ENCODE data around the gene KCNQ5. TPM values are rescaled to one million over a fixed set of nuclear protein-coding genes. Genes with fewer than 3 reads are reported as not detected.

Gene KCNQ5
- total RNA-seq, 2 experiments from 2014 or later = 2.1 to 2.5 TPM

DNA sequence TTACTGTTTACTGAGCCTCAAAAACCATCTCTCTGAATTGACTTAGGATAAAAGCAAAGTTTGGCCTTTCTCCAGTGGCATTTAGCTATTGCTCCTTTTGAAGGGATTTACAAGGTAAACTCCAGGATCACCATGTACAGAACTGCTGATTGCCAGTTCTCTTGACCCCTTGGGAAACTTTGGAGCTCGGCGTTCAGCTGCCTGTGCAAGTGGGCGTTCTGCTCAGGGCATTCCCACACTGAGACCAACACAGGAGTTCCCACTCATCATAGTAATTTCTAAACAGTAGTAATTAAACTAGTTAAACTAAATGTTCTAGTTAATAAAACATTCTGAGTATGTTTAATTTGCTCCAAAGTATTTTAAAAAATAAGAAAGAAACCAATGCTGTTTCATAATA lies 14.9 kb downstream of the KCNQ5 start:
- no peaks in the 10 kb centered on the region for H3K27me3 ChIP-seq (ENCODE audit: control insufficient read depth in 1 of 2, insufficient read depth in 2 of 2, low read length in 2 of 2)
- no peak overlapping the region for H3K4me3 ChIP-seq (ENCODE audit: low read length)
- Mint-ChIP-seq H3K4me1 (ENCODE audit: low read depth) (no peaks in the 10 kb centered on the region), H3K36me3 (ENCODE audit: low read depth) (no peaks in the 10 kb centered on the region), H3K27me3 (no peaks in the 10 kb centered on the region), H3K27ac (no peak overlapping the region), H3K4me3 (no peak overlapping the region), H3K9me3 (no peaks in the 10 kb centered on the region)
- no peaks in the 10 kb centered on the region for H3K4me1 ChIP-seq (ENCODE audit: insufficient read depth, low read length)
- no peaks in the 10 kb centered on the region for H3K36me3 ChIP-seq (ENCODE audit: insufficient read depth, low read length)
- TF ChIP-seq, protein P1, sequence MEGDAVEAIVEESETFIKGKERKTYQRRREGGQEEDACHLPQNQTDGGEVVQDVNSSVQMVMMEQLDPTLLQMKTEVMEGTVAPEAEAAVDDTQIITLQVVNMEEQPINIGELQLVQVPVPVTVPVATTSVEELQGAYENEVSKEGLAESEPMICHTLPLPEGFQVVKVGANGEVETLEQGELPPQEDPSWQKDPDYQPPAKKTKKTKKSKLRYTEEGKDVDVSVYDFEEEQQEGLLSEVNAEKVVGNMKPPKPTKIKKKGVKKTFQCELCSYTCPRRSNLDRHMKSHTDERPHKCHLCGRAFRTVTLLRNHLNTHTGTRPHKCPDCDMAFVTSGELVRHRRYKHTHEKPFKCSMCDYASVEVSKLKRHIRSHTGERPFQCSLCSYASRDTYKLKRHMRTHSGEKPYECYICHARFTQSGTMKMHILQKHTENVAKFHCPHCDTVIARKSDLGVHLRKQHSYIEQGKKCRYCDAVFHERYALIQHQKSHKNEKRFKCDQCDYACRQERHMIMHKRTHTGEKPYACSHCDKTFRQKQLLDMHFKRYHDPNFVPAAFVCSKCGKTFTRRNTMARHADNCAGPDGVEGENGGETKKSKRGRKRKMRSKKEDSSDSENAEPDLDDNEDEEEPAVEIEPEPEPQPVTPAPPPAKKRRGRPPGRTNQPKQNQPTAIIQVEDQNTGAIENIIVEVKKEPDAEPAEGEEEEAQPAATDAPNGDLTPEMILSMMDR (IDR thresholded peaks at IDR 0.05) = no peak
- POLR2A ChIA-PET = interaction anchor here (1.0 kb wide), 1 partner anchor 16 kb away, joined by 3 read pairs; no protein-coding TSS in a partner anchor
- H3K27ac ChIP-seq (ENCODE audit: low read depth in 1 of 2, low read length in 2 of 2) = no peak overlapping the region
- DNase-seq (no peak), ATAC-seq (ENCODE audit: poor library complexity) (no peak)
- intact Hi-C loops (cut with DNase I, micrococcal nuclease) = no loop called here
- no peaks in the 10 kb centered on the region for H3K9me3 ChIP-seq (ENCODE audit: control insufficient read depth in 1 of 2, insufficient read depth in 1 of 2, low read length in 2 of 2)
- CTCF ChIA-PET = interaction anchor here (1.0 kb wide), 1 partner anchor 21 kb away, joined by 3 read pairs; no protein-coding TSS in a partner anchor

DNA sequence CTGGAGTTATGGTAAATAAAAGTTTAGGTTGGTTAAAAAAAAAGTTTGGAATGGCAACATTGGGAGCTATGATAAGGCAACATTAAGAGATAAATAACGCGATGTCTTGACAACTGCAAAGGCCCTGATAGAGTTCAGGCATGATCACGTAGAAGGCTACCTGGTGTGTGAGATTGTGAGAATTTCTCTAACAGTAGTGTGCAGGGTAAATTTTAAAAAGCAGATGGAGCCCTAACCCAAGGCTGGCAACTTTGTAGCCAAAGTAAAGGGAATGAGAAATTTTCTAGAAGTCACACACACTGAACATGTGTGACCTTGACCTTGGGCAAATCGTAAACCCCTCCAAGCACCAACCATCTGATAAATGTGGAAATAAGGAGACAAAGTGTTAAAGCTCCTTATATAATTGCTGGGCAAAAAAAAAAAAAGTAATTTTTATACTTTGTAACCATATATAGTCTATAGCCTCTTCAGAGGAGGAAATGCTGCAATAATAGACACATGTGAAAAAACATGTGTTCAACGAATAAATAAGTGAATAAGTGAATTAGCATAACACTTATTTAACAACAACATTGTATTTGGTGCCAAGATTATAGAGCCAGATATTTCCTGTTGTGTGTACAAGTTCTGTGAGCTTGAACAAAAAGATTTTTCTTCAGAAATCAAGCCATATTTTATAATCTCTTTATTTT lies 18.2 kb downstream of the KCNQ5 start:
- DNase-seq = no peak
- Histone ChIP-seq H3K27me3 (ENCODE audit: control insufficient read depth in 1 of 2, insufficient read depth in 2 of 2, low read length in 2 of 2) (no peaks in the 10 kb centered on the region), H3K4me1 (ENCODE audit: insufficient read depth, low read length) (no peaks in the 10 kb centered on the region), H3K27ac (ENCODE audit: low read depth in 1 of 2, low read length in 2 of 2) (no peak overlapping the region), H3K9me3 (ENCODE audit: control insufficient read depth in 1 of 2, insufficient read depth in 1 of 2, low read length in 2 of 2) (no peaks in the 10 kb centered on the region), H3K36me3 (ENCODE audit: insufficient read depth, low read length) (no peaks in the 10 kb centered on the region), H3K4me3 (ENCODE audit: low read length) (no peak overlapping the region)
- Mint-ChIP-seq H3K9me3 (no peaks in the 10 kb centered on the region), H3K27me3 (no peaks in the 10 kb centered on the region), H3K4me3 (no peak overlapping the region), H3K4me1 (ENCODE audit: low read depth) (no peaks in the 10 kb centered on the region), H3K36me3 (ENCODE audit: low read depth) (no peaks in the 10 kb centered on the region), H3K27ac (no peak overlapping the region)
- ChIA-PET POLR2A (no interaction called here), CTCF (no interaction called here)
- ATAC-seq (ENCODE audit: poor library complexity) = no peak
- TF ChIP-seq, protein P1 (IDR thresholded peaks at IDR 0.05) = no peak
- intact Hi-C loops (cut with DNase I, micrococcal nuclease) = no loop called here

DNA sequence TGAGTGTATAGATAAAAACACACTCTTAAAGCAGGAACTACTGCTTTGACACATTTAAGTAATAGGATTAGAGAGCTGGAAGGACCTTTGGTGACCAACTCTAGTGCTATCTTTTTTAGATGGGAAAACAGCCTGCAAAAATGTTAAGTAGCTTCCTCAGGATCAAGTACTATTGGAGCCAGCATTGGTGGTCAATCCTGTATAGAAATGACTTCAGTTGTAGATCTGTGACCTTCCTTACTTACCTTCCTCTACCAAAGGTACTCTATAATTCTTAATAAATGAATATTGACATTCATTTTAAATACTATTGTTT lies 18.7 kb downstream of the KCNQ5 start:
- no peak overlapping the region for H3K4me3 ChIP-seq (ENCODE audit: low read length)
- no peak overlapping the region for H3K27ac Mint-ChIP-seq
- no peaks in the 10 kb centered on the region for H3K9me3 ChIP-seq (ENCODE audit: control insufficient read depth in 1 of 2, insufficient read depth in 1 of 2, low read length in 2 of 2)
- no peaks in the 10 kb centered on the region for H3K36me3 Mint-ChIP-seq (ENCODE audit: low read depth)
- H3K36me3 ChIP-seq (ENCODE audit: insufficient read depth, low read length) = no peaks in the 10 kb centered on the region
- ATAC-seq (ENCODE audit: poor library complexity) = no peak
- H3K4me3 Mint-ChIP-seq = no peak overlapping the region
- intact Hi-C loops (cut with DNase I, micrococcal nuclease) = no loop called here
- CTCF ChIA-PET = no interaction called here
- no peaks in the 10 kb centered on the region for H3K27me3 Mint-ChIP-seq
- no peaks in the 10 kb centered on the region for H3K9me3 Mint-ChIP-seq
- TF ChIP-seq, protein P1 (IDR thresholded peaks at IDR 0.05) = no peak
- H3K4me1 ChIP-seq (ENCODE audit: insufficient read depth, low read length) = no peaks in the 10 kb centered on the region
- no peaks in the 10 kb centered on the region for H3K27me3 ChIP-seq (ENCODE audit: control insufficient read depth in 1 of 2, insufficient read depth in 2 of 2, low read length in 2 of 2)
- H3K4me1 Mint-ChIP-seq (ENCODE audit: low read depth) = no peaks in the 10 kb centered on the region
- POLR2A ChIA-PET = no interaction called here
- no peak overlapping the region for H3K27ac ChIP-seq (ENCODE audit: low read depth in 1 of 2, low read length in 2 of 2)
- DNase-seq = no peak

Data from CD4-positive, alpha-beta T cell (primary cell).